Prostate gland (tissue), 2 donors: ENCODE data around the gene APOLD1. TPM values are rescaled to one million over a fixed set of nuclear protein-coding genes. Genes with fewer than 3 reads are reported as not detected.
"Not testable (repeated sequence)": the region's sequence is repeated elsewhere in the genome, so short reads cannot be mapped to it uniquely, and the experiment has no call there.

Experiments
- DNase-seq: peaks from one replicate; pipeline ENCODE4 v3.0.0-alpha.2; 2019; ENCODE audit warnings: low spot score
- H3K27ac ChIP-seq, 2 donors: fragments of 200-600 bp; sonication (generic); 2 replicates each; pipeline ENCODE4 v1.5.1; 2017 to 2019
- H3K27me3 ChIP-seq: fragments of 200-600 bp; sonication (generic); replicated peaks from 2 replicates; pipeline ENCODE4 v1.5.1; 2019; ENCODE audit not compliant: insufficient read depth
- H3K36me3 ChIP-seq, 2 donors: fragments of 200-600 bp; sonication (generic); 1 replicate in 1 of 2; 2 replicates in 1 of 2; pipeline versions ENCODE4 v1.5.1 to v1.8.1; 2017 to 2019
- H3K4me1 ChIP-seq: fragments of 200-600 bp; sonication (generic); replicated peaks from 2 replicates; pipeline ENCODE4 v1.5.1; 2019
- H3K4me3 ChIP-seq, 2 donors: fragments of 200-600 bp; sonication (generic); 2 replicates each; pipeline ENCODE4 v1.5.1; 2017 to 2019
- H3K9me3 ChIP-seq: fragments of 200-600 bp; sonication (generic); 2 replicates; pipeline ENCODE4 v1.5.1; 2017
- POLR2A ChIP-seq: fragments of 450-650 bp; IDR thresholded peaks from one replicate; pipeline ENCODE4 v1.6.1; 2016; ENCODE audit warnings: antibody characterized with exemption, mild to moderate bottlenecking
- POLR2AphosphoS5 ChIP-seq: sonication (generic); formaldehyde crosslinking; IDR thresholded peaks from one replicate; pipeline ENCODE4 v1.6.1; 2017; ENCODE audit warnings: antibody characterized with exemption
- WGBS: methylation state at CpG from one replicate; pipeline ENCODE4 v1.1.5; 2018; 5-methylcytosine and 5-hydroxymethylcytosine counted together
- intact Hi-C: fragments of 100-400 bp; cut with DNase I; formaldehyde crosslinking; loops from one replicate; pipeline ENCODE4 v1.14.2; 2022
- total RNA-seq, 2 donors: library from RNA; depleted of rRNA; stranded (reverse); fragments of >200 nt; gene quantifications; one replicate each; pipeline ENCODE4 v1.1.0, GENCODE V29; 2016
- TF ChIP-seq, protein P1 (sequence below), 4 experiments: fragments of 200-600 bp in 2 of 4; fragments of 450-650 bp in 2 of 4; sonication (generic) in 2 of 4; IDR thresholded peaks; 1 replicate in 3 of 4; 2 replicates in 1 of 4; pipeline ENCODE4 v1.5.1; 2016 to 2019; ENCODE audit warnings: antibody characterized with exemption in 4 of 4, mild to moderate bottlenecking in 2 of 4, moderate library complexity in 2 of 4

The APOLD1 gene
- total RNA-seq, 2 donors from 2014 or later: 10.7 to 16.1 TPM

DNA sequence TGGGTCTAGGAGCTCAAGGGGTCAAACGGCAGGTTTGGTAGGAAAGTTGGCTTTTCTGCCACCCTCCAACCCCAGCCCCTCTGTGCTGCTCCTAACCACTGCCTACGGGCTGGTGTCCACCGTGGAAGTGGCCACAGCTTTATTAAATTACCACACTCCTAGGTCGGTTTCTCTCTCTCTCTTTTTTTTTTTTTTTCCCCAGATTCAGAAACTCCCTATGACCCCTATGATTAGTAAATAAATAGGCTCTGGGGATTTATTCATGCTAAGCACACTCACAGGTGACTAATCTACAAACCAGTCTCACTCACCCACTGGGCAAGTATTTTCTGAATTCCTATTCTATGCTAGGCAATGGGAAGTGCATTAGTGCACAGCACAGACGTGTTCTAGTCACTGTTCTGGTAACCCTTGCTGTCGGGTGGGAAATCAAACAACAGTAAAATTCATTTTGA lies 19.0 kb downstream of the APOLD1 start:
- H3K36me3 ChIP-seq: no peaks in the 10 kb centered on the region
- no peak for TF ChIP-seq POLR2AphosphoS5
- TF ChIP-seq, protein P1, sequence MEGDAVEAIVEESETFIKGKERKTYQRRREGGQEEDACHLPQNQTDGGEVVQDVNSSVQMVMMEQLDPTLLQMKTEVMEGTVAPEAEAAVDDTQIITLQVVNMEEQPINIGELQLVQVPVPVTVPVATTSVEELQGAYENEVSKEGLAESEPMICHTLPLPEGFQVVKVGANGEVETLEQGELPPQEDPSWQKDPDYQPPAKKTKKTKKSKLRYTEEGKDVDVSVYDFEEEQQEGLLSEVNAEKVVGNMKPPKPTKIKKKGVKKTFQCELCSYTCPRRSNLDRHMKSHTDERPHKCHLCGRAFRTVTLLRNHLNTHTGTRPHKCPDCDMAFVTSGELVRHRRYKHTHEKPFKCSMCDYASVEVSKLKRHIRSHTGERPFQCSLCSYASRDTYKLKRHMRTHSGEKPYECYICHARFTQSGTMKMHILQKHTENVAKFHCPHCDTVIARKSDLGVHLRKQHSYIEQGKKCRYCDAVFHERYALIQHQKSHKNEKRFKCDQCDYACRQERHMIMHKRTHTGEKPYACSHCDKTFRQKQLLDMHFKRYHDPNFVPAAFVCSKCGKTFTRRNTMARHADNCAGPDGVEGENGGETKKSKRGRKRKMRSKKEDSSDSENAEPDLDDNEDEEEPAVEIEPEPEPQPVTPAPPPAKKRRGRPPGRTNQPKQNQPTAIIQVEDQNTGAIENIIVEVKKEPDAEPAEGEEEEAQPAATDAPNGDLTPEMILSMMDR (IDR thresholded peaks at IDR 0.05): no peak
- no peak for TF ChIP-seq POLR2A
- H3K4me3 ChIP-seq: no peak overlapping the region
- no peaks in the 10 kb centered on the region for H3K9me3 ChIP-seq
- no peaks in the 10 kb centered on the region for H3K4me1 ChIP-seq
- no peak for DNase-seq
- WGBS: 74% methylated on average over 6 of the region's 6 CpGs
- H3K27me3 ChIP-seq: no peaks in the 10 kb centered on the region
- H3K27ac ChIP-seq: peak overlapping the region in 1 of 2 donors; percentile 7
- intact Hi-C loops: no loop called here

DNA sequence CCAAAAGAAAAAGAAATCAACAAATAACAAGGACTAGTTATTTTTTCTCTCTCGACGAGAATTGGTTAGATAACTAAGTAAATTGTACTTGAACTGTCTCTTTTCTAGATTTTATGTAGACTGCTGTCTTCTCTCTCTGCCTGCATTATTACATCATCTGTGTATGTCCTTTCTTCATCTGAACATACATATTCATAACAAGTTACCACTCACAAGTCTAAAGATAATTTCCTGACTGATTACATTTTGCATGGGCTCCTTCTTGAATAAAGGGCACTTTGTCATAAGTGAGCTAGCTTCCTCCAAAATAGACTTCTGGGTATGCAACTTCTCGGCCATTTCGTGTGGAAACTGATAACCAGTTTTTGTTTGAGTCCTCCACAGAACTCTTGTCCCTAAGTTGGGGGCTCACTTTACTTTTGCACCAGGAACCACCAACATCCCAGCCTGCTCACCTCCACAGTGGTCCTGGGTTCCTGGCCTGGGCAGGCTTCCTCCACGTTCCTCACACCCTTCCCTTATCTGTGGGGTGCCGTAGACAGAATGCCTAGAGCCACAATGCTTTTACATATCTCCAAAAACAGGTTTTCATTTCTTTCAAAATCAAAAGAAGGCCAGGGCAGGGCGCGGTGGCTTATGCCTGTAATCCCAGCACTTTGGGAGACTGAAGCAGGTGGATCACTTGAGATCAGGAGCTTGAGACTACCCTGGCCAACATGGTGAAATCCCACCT lies 21.5 kb downstream of the APOLD1 start:
- no peaks in the 10 kb centered on the region for H3K27me3 ChIP-seq
- TF ChIP-seq POLR2A: no peak
- TF ChIP-seq POLR2AphosphoS5: no peak
- TF ChIP-seq, protein P1 (IDR thresholded peaks at IDR 0.05): no peak
- peak overlapping the region; percentile 59 to 61 for H3K27ac ChIP-seq
- H3K36me3 ChIP-seq: no peaks in the 10 kb centered on the region
- no peak for DNase-seq
- intact Hi-C loops: no loop called here
- no peak overlapping the region for H3K4me3 ChIP-seq
- no peaks in the 10 kb centered on the region for H3K4me1 ChIP-seq
- WGBS: 82% methylated on average over 8 of the region's 8 CpGs
- no peaks in the 10 kb centered on the region for H3K9me3 ChIP-seq

DNA sequence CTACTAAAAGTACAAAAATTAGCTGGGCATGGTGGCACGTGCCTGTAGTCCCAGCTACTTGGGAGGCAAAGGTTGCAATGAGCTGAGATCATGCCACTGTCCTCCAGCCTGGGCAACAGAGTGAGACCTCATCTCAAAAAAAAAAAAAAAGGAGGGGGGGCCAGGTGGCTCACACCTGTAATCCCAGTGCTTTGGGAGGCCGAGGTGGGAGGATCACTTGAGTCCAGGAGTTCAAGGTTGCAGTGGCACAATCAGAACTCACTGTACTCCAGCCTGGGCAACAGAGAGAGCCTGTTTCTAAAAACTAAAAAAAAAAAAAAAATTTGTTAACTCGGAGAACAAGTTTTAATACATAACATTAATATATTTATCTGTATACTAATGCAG lies 22.1 kb downstream of the APOLD1 start:
- H3K27me3 ChIP-seq, H3K4me1 ChIP-seq, H3K9me3 ChIP-seq, DNase-seq, H3K36me3 ChIP-seq, H3K4me3 ChIP-seq, intact Hi-C loops: not testable (repeated sequence)
- 76% methylated on average over 3 of the region's 3 CpGs for WGBS
- H3K27ac ChIP-seq: peak overlapping the region; percentile 59 to 61

DNA sequence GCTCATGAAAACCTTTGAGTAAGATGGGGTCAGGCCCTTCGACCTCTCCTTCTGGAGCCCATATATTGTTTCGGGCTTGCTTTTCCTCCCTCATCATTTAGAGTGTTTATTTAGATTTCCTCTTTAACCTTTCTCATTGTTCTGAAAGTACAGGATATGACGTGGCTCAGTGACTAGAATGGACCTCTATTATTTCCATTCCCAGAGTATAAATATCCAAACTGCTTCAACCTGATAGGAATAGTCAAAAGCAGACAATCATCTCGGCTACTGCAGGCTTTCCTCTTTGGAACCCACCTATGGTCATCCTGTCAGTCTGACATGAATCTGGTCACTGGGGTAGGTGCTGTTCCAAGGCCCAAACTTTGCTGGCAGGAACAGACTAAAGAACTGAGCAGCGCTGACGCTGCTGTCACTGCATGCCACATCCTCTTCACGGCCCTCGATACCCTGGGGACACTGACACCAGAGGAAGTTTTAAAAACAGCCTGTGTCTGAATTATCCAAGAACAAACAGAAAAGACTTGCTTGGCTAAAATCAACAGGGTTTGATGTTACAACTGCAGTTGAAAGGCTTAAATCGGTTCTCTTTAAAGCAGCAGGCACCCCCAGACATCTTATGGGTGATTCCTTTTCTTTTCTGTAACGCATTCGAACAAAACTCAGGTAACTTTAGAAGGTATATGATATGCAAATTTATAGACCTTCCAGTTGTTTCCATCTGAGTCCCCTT lies 22.7 kb downstream of the APOLD1 start:
- no peak overlapping the region for H3K4me3 ChIP-seq
- 17% methylated on average over 11 of the region's 11 CpGs for WGBS
- H3K27ac ChIP-seq: peak overlapping the region; percentile 59 to 61
- H3K4me1 ChIP-seq: no peaks in the 10 kb centered on the region
- no peaks in the 10 kb centered on the region for H3K36me3 ChIP-seq
- H3K9me3 ChIP-seq: no peaks in the 10 kb centered on the region
- no peaks in the 10 kb centered on the region for H3K27me3 ChIP-seq
- intact Hi-C loops: no loop called here
- TF ChIP-seq, protein P1 (IDR thresholded peaks at IDR 0.05): no peak
- no peak for TF ChIP-seq POLR2A
- no peak for DNase-seq

DNA sequence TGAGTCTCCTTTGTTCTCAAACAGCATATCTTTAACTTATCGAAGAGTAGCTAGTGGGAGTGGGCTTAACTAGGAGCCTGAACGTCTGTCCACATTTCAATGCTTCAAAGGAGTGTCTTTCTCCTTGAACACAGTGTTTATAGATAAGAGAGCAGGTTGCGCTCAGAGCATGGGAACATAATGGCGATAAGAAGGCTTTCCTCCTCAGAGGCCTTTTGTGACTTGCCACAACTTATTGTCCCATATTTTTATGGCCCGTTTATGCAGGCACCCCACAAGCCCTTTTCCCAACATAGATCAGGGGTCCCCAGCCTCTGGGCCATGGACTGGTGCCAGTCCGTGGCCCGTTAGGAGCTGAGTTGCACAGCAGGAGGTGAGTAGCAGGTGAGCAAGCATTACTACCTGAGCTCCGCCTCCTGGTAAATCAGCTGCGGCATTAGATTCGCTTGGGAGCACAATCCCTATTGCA lies 25.1 kb downstream of the APOLD1 start:
- Histone ChIP-seq H3K4me3 (no peak overlapping the region), H3K9me3 (no peaks in the 10 kb centered on the region), H3K36me3 (no peaks in the 10 kb centered on the region), H3K27ac (no peak overlapping the region), H3K4me1 (peaks cover 5% of the 10 kb centered on the region), H3K27me3 (no peaks in the 10 kb centered on the region)
- no peak for DNase-seq
- 84% methylated on average over 10 of the region's 10 CpGs for WGBS
- TF ChIP-seq, protein P1 (IDR thresholded peaks at IDR 0.05): no peak
- TF ChIP-seq POLR2AphosphoS5 (no peak), POLR2A (no peak)
- intact Hi-C loops: no loop called here
